T-cell (primary cell): ENCODE data around the gene TNFSF4. TPM values are rescaled to one million over a fixed set of nuclear protein-coding genes. Genes with fewer than 3 reads are reported as not detected.

Experiments used
- ATAC-seq, 4 experiments: fragments of 200-7000 bp in 3 of 4; fragments of 150-1000 bp in 1 of 4; cut with Tn5 transposase; replicated peaks in 1 of 4; 1 replicate in 3 of 4; 2 replicates in 1 of 4; pipeline ENCODE4 v1.10.0; 2021; ENCODE audit warnings: moderate library complexity in 3 of 4, mild to moderate bottlenecking in 2 of 4, moderate number of reproducible peaks in 1 of 4
- CTCF ChIA-PET, 2 donors: fragments of 300-600 bp; sonication (Branson Sonifier 250); formaldehyde crosslinking; loops; one replicate each; lab custom pipeline; 2022; ENCODE audit warnings: antibody characterized with exemption in 2 of 2; lab: Charles Lee
- POLR2A ChIA-PET, 2 donors: fragments of 300-600 bp; sonication (Branson Sonifier 250); formaldehyde crosslinking; loops; one replicate each; lab custom pipeline; 2022; ENCODE audit warnings: antibody characterized with exemption in 2 of 2; lab: Charles Lee
- DNase-seq, 35 experiments: peaks; one replicate each; pipeline versions ENCODE4 v3.0.0 to v3.0.0-alpha.2; 2013 to 2023
- H3K27ac ChIP-seq: one replicate; pipeline ENCODE4 v1.5.1; 2013; ENCODE audit warnings: low read length
- H3K27me3 ChIP-seq, 2 experiments: replicated peaks in 1 of 2; 1 replicate in 1 of 2; 2 replicates in 1 of 2; pipeline versions ENCODE4 v1.6.1 to v1.7.0; 2013; ENCODE audit warnings: low read length in 1 of 2, mixed read lengths in 1 of 2; ENCODE audit not compliant: control insufficient read depth in 2 of 2, insufficient read depth in 2 of 2; ENCODE audit errors: extremely low read depth in 1 of 2
- H3K36me3 ChIP-seq, 2 donors: 1 replicate in 1 of 2; 2 replicates in 1 of 2; pipeline versions ENCODE4 v1.6.1 to v1.7.0; 2013; ENCODE audit warnings: low read length in 1 of 2; ENCODE audit not compliant: control insufficient read depth in 2 of 2, insufficient read depth in 1 of 2; ENCODE audit errors: extremely low read depth in 1 of 2
- H3K4me1 ChIP-seq, 2 experiments: 1 replicate in 1 of 2; 2 replicates in 1 of 2; pipeline versions ENCODE4 v1.6.1 to v1.7.0; 2013; ENCODE audit warnings: low read length in 2 of 2, mixed read lengths in 1 of 2; ENCODE audit not compliant: insufficient read depth in 2 of 2, control insufficient read depth in 1 of 2; ENCODE audit errors: extremely low read depth in 1 of 2
- H3K4me3 ChIP-seq, 2 donors: 1 replicate in 1 of 2; 2 replicates in 1 of 2; pipeline versions ENCODE4 v1.5.1 to v1.7.0; 2013; ENCODE audit warnings: mild to moderate bottlenecking in 2 of 2, low read length in 1 of 2, moderate library complexity in 1 of 2; ENCODE audit not compliant: control insufficient read depth in 1 of 2; ENCODE audit errors: extremely low read depth in 1 of 2
- H3K9me3 ChIP-seq: 2 replicates; pipeline ENCODE4 v1.7.0; 2013
- H3K27ac Mint-ChIP-seq, 2 donors: one replicate each; pipeline ENCODE4 v1.8.0; 2020 to 2021; ENCODE audit warnings: mild to moderate bottlenecking in 2 of 2, mixed read lengths in 2 of 2
- H3K27me3 Mint-ChIP-seq, 2 donors: one replicate each; pipeline ENCODE4 v1.8.0; 2021 to 2022; ENCODE audit warnings: mixed read lengths in 2 of 2
- H3K36me3 Mint-ChIP-seq: one replicate; pipeline ENCODE4 v1.8.0; 2021; ENCODE audit warnings: mixed read lengths
- H3K4me1 Mint-ChIP-seq, 3 donors: one replicate each; pipeline ENCODE4 v1.8.0; 2020 to 2022; ENCODE audit warnings: mixed read lengths in 3 of 3, mild to moderate bottlenecking in 1 of 3
- H3K4me3 Mint-ChIP-seq, 3 donors: one replicate each; pipeline ENCODE4 v1.8.0; 2020 to 2022; ENCODE audit warnings: mild to moderate bottlenecking in 3 of 3, mixed read lengths in 3 of 3, moderate library complexity in 3 of 3
- H3K9me3 Mint-ChIP-seq, 3 donors: one replicate each; pipeline ENCODE4 v1.8.0; 2020 to 2022; ENCODE audit warnings: mixed read lengths in 3 of 3
- WGBS: methylation state at CpG from one replicate; pipeline ENCODE4 v1.1.5; 2013; ENCODE audit warnings: missing lambda C conversion rate; ENCODE audit not compliant: insufficient coverage; 5-methylcytosine and 5-hydroxymethylcytosine counted together
- total RNA-seq, 35 experiments: library from RNA in 6 of 35; stranded (reverse) in 6 of 35; fragments of 120-200 nt in 1 of 35; gene quantifications; one replicate each; pipeline versions ENCODE4 v1.2.1 to v1.2.4 and lab custom pipeline; 2013 to 2026

Gene TNFSF4
- total RNA-seq, 5 donors from 2014 or later (not counting 1 experiment from before 2014, with no cell fraction given), result 1.2 to 3.8 (median 2.5) TPM

- no peaks in the 10 kb centered on the region for H3K36me3 ChIP-seq
- peaks cover 0 to 9% of the 10 kb centered on the region in 2 experiments for H3K4me1 ChIP-seq
- no peak overlapping the region for H3K4me3 Mint-ChIP-seq
- H3K27ac ChIP-seq, result no peak overlapping the region
- DNase-seq (no peak), ATAC-seq (no peak)
- no peak overlapping the region for H3K4me3 ChIP-seq
- H3K4me1 Mint-ChIP-seq, result peaks cover 11 to 20% (median 18%) of the 10 kb centered on the region in 3 donors
- ChIA-PET CTCF (interaction anchor here (0.6 to 0.7 kb wide), 2 partner anchors 232 to 567 kb away, joined by 3 to 4 read pairs; no protein-coding TSS in a partner anchor), POLR2A (no interaction called here)
- no peaks in the 10 kb centered on the region for H3K27me3 Mint-ChIP-seq
- no peaks in the 10 kb centered on the region for H3K27me3 ChIP-seq
- 100% methylated on average over 1 of the region's 2 CpGs for WGBS
- no peak overlapping the region for H3K27ac Mint-ChIP-seq
- H3K9me3 ChIP-seq, result no peaks in the 10 kb centered on the region
- no peaks in the 10 kb centered on the region for H3K9me3 Mint-ChIP-seq
- peaks cover 7% of the 10 kb centered on the region for H3K36me3 Mint-ChIP-seq
Observed at GRCh38 chr1:173193639-173194038, 13.5 kb downstream of the TNFSF4 start.

- H3K4me1 Mint-ChIP-seq, result peaks cover 6 to 16% (median 14%) of the 10 kb centered on the region in 3 donors
Observed at GRCh38 chr1:173191011-173191705, 16.0 kb downstream of the TNFSF4 start.

GRCh38 chr1:173190101-173190936 is 16.8 kb downstream of the TNFSF4 start:
- Mint-ChIP-seq H3K27ac (no peak overlapping the region), H3K4me1 (peaks cover 5 to 8% (median 6%) of the 10 kb centered on the region in 3 donors), H3K27me3 (no peaks in the 10 kb centered on the region), H3K4me3 (no peak overlapping the region), H3K9me3 (no peaks in the 10 kb centered on the region), H3K36me3 (peaks cover 19% of the 10 kb centered on the region)
- Histone ChIP-seq H3K4me3 (no peak overlapping the region), H3K27me3 (no peaks in the 10 kb centered on the region), H3K27ac (no peak overlapping the region), H3K4me1 (peaks cover 0 to 2% of the 10 kb centered on the region in 2 experiments), H3K9me3 (no peaks in the 10 kb centered on the region), H3K36me3 (no peaks in the 10 kb centered on the region)
- 78% methylated on average over 6 of the region's 10 CpGs for WGBS
- ATAC-seq (no peak), DNase-seq (no peak)
- CTCF ChIA-PET, result interaction anchor here in 1 of 2 donors (1.2 kb wide), 1 partner anchor 12 kb away, joined by 3 read pairs; no protein-coding TSS in a partner anchor
- POLR2A ChIA-PET, result no interaction called here

More at GRCh38 chr1:173191011-173191705, 16.0 kb downstream of the TNFSF4 start:
- 50% methylated on average over 2 of the region's 2 CpGs for WGBS
- no peak overlapping the region for H3K27ac Mint-ChIP-seq
- H3K27me3 Mint-ChIP-seq, result no peaks in the 10 kb centered on the region
- H3K27me3 ChIP-seq, result no peaks in the 10 kb centered on the region
- no peaks in the 10 kb centered on the region for H3K9me3 ChIP-seq
- no peak overlapping the region for H3K4me3 ChIP-seq
- POLR2A ChIA-PET, result no interaction called here
- CTCF ChIA-PET, result interaction anchor here (0.5 to 1.2 kb wide), 2 partner anchors 11 to 1545 kb away, joined by 3 read pairs; no protein-coding TSS in a partner anchor
- DNase-seq, result no peak
- no peak overlapping the region for H3K27ac ChIP-seq
- H3K4me1 ChIP-seq, result peaks cover 0 to 9% of the 10 kb centered on the region in 2 experiments
- no peaks in the 10 kb centered on the region for H3K36me3 ChIP-seq
- peaks cover 13% of the 10 kb centered on the region for H3K36me3 Mint-ChIP-seq
- H3K9me3 Mint-ChIP-seq, result no peaks in the 10 kb centered on the region
- no peak overlapping the region for H3K4me3 Mint-ChIP-seq
- no peak for ATAC-seq

- Histone ChIP-seq H3K4me1 (no peaks in the 10 kb centered on the region), H3K4me3 (no peak overlapping the region), H3K36me3 (no peaks in the 10 kb centered on the region), H3K27ac (no peak overlapping the region), H3K9me3 (no peaks in the 10 kb centered on the region), H3K27me3 (no peaks in the 10 kb centered on the region)
- Mint-ChIP-seq H3K9me3 (no peaks in the 10 kb centered on the region), H3K27ac (no peak overlapping the region), H3K27me3 (no peaks in the 10 kb centered on the region), H3K4me3 (no peak overlapping the region), H3K36me3 (peaks cover 22% of the 10 kb centered on the region), H3K4me1 (peaks cover 0 to 7% (median 5%) of the 10 kb centered on the region in 3 donors)
- ChIA-PET CTCF (no interaction called here), POLR2A (no interaction called here)
- ATAC-seq (no peak), DNase-seq (no peak)
- 100% methylated on average over 2 of the region's 3 CpGs for WGBS
Observed at GRCh38 chr1:173187671-173188237, 19.4 kb downstream of the TNFSF4 start.

- ATAC-seq (no peak), DNase-seq (no peak)
- H3K4me3 Mint-ChIP-seq, result no peak overlapping the region
- H3K27ac Mint-ChIP-seq, result no peak overlapping the region
- Histone ChIP-seq H3K27me3 (no peaks in the 10 kb centered on the region), H3K4me3 (no peak overlapping the region), H3K36me3 (no peaks in the 10 kb centered on the region), H3K4me1 (no peaks in the 10 kb centered on the region), H3K9me3 (no peaks in the 10 kb centered on the region), H3K27ac (no peak overlapping the region)
- H3K4me1 Mint-ChIP-seq, result no peaks in the 10 kb centered on the region
- ChIA-PET CTCF (no interaction called here), POLR2A (no interaction called here)
- H3K36me3 Mint-ChIP-seq, result peaks cover 18% of the 10 kb centered on the region
- WGBS, result no CpG with 5 or more reads among the region's 4 CpGs
- H3K9me3 Mint-ChIP-seq, result peaks cover 0 to 9% (median 4%) of the 10 kb centered on the region in 3 donors
- no peaks in the 10 kb centered on the region for H3K27me3 Mint-ChIP-seq
Observed at GRCh38 chr1:173181791-173182190, 25.3 kb downstream of the TNFSF4 start.

- no peak for ATAC-seq
- Histone ChIP-seq H3K4me3 (no peak overlapping the region), H3K27me3 (peaks cover 0 to 6% of the 10 kb centered on the region in 2 experiments), H3K36me3 (no peaks in the 10 kb centered on the region), H3K9me3 (no peaks in the 10 kb centered on the region), H3K4me1 (no peaks in the 10 kb centered on the region), H3K27ac (no peak overlapping the region)
- ChIA-PET POLR2A (no interaction called here), CTCF (no interaction called here)
- no peaks in the 10 kb centered on the region for H3K27me3 Mint-ChIP-seq
- peaks cover 17% of the 10 kb centered on the region for H3K36me3 Mint-ChIP-seq
- H3K27ac Mint-ChIP-seq, result no peak overlapping the region
- WGBS, result no CpG with 5 or more reads among the region's 3 CpGs
- no peak for DNase-seq
- H3K4me1 Mint-ChIP-seq, result peaks cover 0 to 7% (median 3%) of the 10 kb centered on the region in 3 donors
- H3K9me3 Mint-ChIP-seq, result peaks cover 14 to 42% (median 19%) of the 10 kb centered on the region in 3 donors
- no peak overlapping the region for H3K4me3 Mint-ChIP-seq
Observed at GRCh38 chr1:173176246-173176645, 30.9 kb downstream of the TNFSF4 start.
